GM19240 (cell line): ENCODE results near the gene SRCIN1.

Source experiments
- DNase-seq: peaks from one replicate; pipeline ENCODE4 v3.0.0; 2011; ENCODE audit warnings: low spot score; ENCODE audit not compliant: insufficient read length

SRCIN1 gene

DNA sequence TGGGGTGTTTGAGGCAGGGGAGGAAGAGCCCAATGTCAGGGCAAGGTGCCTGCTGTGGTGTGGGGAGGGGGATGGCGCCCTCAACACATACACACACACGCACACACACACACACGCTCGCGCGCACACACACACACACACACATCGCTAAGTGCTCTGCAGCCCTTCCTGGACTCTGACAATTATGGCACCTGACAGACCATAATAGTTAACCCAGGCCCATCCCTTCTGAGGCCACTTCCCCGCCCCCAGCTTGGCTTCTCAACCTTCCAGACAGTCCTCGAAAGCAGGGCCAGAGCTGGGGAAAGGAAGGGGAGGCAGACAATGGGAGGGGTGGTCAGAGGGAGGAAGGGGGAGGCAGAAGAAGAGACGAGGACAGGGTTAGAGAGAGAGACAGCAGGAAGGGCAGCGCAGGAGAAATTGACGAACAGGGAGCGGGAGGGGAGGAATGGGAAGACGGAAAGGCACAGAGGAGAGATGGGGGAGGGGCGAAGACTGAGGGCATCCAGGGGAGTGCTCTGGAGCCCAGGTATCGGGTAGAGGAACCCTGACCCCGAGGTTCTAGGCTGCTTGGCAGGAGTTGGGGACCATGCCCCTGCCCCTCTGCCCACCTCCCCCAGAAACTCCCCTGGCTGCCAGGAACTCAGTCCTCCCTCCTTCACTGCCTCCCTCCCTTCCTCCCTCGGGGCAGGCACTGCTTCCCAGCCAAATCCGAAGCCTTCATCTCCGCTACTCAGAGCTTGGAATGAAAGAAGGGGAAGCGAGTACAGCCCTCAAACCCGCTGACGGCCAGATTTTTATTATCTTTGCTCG, 4.0 kb downstream of the SRCIN1 start:
- no peak for DNase-seq

DNA sequence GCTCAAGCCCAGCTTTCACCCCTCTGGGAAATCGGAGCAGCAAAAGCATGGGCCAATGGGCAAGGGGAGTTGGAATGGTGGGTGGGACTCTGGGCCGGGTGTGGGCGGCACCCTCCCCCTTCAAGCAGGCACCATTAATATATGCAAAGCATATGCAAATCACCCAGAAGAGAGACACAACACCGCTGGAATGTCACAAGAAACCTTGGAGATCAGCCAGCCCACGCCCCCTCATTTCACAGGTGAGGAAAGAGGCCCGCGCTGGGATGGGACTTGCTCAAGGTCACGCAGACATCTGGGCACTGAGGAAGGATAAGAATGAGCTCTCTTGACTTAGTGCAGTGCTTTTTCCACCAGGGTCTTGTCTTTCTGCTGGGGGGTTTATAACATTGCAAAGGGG, 4.8 kb downstream of the SRCIN1 start:
- DNase-seq, result no peak

DNA sequence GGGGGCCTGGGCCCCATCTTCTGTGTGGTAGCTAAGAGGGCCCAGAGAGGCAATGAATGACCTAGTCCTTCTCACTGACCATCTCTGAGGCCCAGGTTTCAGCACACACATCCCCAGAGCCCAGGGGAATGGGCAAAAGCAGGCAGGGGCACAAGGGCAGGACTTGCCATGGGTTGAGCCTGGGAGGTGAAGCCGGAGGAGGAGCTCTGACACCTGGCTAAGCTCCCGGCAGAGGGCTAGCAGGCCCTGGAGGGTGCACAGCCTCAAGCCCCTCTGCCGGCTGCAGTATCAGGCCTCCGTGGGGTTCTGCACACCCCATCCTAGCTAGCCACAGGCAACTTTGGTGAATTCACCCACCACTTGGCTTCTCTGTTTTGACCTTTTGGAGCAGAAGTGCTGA, 5.3 kb downstream of the SRCIN1 start:
- no peak for DNase-seq

DNA sequence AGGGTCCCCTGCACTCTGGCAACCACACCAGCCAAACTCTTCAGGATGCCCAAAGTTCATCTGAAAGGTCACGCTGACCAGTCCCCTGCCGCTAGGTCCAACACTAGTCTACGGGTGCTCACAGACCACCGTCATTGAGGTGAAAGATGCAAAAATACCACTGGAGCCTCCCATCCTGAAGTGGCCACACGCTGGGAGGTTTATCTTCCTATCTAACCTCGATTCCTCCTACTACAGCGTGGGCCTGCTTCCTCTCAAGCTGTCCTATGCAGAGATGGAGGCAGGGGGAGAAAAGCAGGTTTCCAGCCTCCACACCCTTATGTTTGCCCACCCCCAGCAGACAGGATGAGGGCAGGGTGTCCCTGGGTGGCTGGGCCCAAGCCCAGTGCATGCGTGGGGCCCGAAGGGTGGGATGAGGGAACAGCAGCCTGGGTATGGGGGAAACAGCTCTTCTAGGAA, 6.3 kb downstream of the SRCIN1 start:
- DNase-seq, result no peak

DNA sequence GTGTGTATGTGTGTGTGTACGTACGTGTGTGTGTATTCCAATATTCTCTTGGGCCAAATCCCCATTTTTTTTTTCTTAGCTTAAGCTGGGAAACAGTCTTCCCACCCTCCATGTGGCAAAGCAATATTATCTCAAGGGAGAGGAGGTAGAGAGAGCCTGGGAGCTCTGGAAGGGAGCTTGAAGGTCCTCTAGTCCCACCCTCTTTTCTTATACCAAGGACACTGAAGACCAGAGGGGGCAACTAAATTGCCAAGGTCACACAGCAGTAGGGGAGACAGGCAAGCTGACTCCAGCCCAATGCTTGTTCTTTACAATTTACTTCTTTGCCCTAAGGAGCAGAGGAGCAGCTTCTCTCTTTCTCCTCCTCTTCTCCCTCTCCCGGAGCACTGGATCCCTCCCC, 6.8 kb downstream of the SRCIN1 start:
- DNase-seq, result no peak

DNA sequence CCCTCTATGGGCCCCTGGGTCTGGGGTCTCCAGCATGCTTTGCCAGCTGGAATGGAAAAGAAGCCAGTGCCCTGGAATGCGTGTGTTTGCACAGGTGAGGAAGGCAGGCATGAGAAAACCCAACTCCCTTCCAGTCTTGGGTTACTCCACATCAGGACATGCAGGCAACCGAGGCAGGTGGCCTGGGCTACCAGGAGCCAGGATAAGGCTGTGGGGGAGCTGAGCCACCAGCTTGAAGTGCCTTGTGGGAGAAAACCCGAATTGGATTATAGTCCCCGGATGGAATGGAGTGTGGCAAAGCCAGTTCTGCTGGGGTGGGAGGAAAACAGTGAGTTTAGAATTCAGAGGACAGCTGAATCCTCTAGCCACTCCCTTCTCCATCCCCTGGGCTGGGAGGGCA, 7.2 kb downstream of the SRCIN1 start:
- no peak for DNase-seq

DNA sequence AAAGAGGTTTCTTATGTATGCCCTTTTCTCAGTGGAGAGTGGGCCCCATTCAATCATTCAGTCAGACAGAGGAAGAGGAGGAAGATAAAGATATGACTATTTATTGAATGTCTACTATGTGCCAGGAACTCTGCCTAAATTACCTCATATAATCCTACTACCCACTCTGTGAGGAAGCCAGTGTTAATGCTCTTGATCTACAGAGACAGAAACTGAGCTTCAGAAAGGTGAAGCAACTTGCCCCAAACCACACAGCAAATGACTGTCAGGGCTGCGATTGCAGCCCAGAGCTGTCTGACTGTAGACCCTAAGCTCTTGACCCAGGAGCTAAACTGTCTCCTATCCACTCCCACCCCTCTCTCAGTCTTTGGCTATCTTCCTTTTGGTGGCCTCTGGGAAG, 8.4 kb downstream of the SRCIN1 start:
- DNase-seq, result no peak

DNA sequence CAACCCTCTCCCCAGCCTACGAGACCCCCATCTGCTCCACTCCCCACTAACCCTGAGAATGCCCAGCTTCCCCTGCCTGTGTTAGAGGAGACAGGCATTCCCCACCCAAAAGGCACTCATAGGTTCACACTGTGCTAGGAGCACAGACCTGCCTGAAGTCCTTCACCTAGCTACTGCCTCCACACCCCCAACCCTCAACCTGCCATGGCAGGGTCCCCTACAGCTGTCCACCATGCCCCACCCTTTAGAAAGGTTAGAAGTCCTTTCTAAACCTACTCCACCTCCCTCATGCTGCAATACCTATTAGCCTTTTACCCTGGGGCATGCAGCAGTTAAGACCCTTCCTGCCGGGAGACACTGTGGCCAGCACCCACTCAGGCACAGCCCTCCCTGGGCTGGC, 9.1 kb downstream of the SRCIN1 start:
- DNase-seq, result no peak

DNA sequence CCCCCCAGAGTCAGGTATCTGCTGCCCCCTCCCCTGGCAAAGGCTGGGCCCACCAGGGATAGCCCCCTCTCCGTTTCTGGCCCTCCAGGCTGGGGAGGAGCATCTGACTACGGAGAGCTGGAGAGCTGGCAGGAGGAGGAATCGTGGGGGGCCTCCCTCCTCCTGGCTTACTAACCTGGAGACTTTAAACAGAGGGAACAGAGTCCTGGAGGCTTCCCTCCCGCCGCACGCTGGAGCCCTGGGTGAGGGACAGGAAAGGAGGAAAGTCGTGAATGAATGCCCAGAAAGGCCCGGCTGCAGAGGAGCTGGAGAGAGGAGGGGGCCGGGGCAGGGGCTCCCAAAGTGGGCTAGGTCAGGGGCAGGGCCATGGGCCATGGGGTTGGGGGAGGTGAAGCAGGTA, 9.9 kb downstream of the SRCIN1 start:
- DNase-seq, result no peak

DNA sequence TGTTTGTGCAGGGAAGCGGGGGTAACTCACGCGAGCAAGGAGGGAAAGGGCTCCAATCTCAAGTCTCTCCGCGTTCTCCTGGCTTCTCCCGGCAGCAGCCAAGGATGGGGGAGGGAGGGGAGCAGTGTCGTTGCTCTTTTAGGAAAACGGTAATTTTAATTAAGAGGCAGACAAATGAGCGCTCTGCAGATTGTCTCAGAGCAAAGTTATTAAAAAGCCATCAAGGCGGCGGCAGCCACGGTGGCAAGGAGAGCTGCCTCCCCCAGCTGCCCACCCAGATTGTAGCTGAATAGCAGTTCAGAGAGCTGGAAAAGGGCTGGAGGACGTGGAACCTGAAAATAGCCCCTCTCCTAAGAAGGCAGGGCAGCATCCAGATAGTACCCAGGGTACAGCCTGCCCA, 11.6 kb downstream of the SRCIN1 start:
- no peak for DNase-seq

DNA sequence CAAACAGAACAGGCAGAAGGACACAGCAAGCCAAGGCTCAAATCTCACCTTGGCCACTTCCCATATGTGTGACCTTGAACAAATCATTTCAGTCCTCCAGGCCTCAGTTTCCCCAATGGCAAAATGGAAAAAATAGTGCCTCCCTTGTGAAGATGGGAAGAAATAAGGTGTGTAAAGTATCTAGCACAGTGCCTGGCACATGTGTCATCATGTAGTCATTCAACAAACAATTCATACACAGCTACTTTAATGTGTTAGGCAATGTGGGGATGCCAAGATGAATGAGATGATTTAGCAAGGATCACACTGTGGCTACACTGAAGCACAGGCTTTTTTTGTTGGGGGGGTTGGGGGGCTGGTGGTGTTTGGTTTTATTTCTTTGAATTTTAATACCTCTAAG, 13.3 kb downstream of the SRCIN1 start:
- DNase-seq, result no peak

DNA sequence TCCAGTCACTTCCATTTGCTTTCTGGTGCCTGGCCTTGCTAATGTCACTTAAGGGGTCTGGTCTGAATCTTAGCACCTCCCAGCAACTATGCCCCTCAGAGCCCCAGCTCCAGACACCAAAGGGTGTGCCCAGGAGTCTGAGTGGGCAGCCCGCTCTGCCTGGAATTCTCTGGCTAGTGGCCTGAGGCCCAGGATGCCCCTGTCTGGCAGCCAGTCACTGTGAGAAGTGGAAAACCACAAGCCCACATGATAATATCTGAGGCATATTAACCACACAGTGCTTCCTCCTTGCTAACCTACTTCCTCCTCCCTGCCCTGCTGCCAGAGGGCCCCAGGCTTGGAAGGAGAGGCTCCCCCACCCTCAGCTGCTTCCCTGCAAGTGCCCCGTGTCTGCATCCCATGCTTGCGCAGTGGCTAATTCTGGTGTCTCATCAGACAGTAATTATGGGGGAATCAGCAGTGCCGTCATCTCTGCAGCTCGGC, 14.0 kb downstream of the SRCIN1 start:
- DNase-seq, result no peak

DNA sequence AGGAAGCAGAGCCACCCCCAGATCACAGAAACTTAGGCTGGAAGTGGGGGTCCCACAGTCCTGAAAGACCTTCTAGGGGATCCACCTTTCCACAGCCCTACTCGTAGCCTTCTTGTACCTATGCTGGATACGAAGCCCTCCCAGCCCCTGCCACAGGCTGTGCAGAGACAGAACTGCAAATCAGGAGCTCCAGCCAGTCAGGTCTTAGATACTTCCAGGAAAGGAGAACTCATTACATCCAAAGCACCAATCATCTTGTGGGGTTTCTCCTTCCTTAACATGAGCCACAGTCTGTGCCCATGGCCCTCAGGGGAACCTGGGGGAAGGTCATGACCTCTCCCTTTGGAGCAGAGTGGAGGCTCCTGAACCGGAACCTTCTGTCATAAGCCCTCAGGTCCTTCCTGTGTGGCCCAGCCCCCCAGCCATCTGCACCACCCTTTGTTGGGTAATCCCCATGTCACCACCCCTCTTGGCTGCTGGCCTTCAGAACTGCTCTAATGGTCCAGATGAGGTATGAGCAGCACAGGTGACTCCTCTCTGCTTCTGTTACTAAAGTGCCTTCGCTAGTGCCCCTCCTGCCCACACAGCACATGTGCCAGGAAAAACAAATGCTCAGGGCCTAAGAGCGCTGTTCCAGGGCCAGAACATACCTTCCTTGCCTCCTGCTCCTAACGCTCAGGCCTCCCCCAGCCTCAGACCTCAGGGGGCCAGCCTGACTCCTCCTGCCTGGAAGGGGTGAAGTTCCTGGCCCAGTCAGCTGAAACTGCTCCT, 14.6 kb downstream of the SRCIN1 start:
- no peak for DNase-seq

DNA sequence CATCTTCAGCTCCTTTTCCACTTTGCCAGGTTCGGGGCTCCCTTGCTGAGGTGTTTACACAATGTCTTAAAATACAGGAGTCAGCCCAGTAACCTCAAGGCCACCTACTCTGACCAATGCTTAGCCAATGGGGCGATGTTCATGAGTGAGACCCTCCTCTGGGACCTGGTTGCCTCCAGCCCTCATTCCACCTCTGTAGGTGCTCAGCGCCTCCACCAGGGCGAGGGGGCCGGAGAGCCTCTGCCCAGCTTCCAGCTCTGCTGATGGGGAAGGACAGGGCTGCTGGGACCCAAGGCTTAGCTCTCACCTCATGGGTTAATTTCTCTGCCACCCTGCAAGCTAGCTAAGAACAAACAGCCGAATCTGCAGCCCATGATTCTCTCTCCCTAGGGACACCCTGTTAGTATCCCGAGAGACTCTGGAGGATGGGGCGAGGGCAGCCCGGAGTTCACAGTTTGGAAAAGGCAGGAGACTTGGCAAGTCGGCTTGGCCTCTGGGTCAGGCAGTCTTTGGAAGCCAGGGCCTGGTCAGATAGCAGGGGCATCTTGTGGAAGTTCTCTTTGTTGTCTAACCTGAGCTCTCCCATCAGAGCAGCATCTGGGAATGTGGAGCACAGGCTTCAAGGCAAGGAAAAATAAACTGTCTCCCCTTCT, 16.2 kb downstream of the SRCIN1 start:
- no peak for DNase-seq

DNA sequence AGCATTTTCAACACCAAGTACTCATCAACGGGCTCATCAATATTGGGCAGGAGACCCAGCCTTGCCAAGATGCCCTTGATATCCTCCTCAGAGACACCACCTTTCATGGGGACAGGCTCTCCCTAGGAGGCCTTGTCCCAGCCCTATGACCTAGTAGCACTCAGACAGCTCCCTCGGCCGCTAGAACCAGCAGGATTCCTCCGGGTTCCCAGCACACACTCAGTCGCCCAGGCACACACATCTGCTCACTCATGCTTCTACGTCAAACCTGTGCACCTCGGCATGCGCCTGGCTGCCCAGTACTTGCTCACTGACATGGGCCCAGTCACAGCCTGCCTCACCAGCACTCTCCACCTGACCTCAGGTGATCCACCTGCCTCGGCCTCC, 17.0 kb downstream of the SRCIN1 start:
- no peak for DNase-seq

DNA sequence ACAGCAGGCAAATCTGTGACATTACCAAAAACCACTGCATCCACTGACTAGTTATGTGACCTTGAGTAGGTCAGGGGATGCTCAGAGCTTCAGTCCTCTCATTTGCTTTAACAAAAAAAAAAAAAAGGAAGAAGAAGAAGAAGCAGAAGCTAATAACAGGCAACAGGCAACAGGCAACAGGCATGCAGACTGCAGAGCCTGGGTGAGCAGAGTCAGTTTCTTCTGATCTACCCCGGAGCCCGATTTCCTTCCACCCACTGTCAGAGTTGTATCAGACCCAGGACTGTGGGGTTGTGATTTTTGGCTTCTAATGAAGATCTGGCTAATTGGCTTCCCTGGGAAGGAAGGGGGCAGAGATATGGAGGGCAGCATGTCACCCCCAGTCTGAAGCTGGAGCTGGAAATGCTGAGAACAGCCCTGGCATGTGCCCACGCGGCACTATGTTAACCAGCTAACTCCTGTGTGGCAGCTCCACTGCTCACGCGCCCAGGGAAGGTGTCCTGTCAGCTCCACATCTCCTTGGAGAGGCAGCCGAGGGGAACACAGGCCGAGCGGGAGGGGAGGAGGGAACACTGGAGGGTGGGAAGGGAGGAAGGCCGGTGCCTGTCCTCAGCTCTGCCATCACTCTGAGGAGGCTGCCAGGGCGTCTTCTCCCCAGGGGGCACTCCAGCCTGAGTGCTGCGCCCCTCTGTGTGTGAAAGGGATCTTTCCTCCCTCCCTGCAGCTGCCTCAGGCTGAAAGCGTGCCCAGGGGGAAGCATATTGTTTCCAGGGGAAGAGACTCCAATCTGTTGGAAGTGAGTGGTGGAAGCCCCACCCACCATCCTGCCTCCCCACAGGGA, 17.6 kb downstream of the SRCIN1 start:
- DNase-seq, result no peak

DNA sequence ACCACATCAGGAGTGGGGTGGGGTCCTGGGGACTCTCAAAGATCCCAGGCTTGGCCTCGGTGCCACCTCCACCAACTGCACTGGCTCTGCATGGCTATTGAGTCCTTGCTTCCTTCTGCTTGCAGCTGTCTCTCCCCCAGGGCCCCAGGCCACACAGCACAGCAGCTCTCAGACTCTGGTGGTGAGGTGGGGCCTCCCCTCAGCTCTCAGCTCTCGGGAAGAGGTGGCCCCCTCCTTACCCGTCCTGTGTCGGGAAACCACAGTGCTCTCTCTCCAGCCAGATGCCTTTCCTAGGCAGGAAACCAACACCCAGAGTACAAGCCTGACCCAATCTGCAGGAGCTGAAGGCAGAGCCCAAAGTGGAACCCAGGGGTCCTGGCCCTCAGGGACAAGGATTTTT, 18.5 kb downstream of the SRCIN1 start:
- DNase-seq, result no peak

DNA sequence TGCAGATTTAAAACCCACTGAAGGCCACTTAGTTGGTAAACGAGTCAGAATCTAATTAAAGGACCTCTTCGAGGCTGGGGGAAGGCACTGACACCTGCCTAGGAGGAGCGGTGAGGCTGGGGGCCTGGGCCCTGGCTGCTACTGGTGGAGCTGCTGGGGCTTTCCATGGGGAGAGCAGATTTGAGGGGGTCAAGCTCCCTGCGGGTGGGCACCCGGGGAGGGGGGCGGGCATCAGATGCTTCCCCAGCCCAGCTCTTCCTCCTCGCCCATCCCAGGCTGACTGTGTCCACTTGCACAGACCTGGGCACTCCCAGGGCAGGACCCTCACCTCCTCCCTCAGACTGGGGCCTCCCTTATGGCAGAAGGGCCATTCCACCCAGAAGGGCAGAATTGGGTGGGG, 19.0 kb downstream of the SRCIN1 start:
- DNase-seq, result no peak

DNA sequence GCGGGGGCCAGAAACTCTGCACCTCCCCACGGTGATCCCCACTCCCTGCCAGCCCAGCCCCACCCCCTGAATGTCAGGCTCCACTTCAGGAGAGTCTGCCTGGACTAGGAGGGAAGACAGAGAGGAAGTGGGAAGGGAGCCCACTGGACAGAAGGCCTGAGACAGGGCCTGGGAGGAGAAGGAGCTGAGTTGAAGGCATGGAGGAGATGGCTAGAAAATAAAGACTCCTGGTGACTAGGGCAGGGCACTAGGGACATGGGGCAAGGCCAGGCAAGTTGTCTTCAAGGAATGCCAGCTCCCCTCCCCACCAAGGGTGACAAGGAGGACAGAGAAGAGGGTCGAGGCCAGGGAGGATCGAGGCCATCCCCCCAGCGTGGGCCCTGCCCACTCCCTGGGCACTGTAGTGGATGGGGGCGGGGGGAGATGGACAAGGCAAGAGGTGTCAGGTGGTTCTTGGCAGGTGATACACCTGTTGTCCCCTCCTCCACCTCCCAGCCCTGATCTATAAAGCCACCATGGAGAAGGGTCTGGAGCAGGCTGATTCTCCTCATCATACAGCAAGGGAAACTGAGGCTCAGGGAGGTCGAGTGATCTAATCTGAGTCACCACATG, 19.7 kb downstream of the SRCIN1 start:
- no peak for DNase-seq

DNA sequence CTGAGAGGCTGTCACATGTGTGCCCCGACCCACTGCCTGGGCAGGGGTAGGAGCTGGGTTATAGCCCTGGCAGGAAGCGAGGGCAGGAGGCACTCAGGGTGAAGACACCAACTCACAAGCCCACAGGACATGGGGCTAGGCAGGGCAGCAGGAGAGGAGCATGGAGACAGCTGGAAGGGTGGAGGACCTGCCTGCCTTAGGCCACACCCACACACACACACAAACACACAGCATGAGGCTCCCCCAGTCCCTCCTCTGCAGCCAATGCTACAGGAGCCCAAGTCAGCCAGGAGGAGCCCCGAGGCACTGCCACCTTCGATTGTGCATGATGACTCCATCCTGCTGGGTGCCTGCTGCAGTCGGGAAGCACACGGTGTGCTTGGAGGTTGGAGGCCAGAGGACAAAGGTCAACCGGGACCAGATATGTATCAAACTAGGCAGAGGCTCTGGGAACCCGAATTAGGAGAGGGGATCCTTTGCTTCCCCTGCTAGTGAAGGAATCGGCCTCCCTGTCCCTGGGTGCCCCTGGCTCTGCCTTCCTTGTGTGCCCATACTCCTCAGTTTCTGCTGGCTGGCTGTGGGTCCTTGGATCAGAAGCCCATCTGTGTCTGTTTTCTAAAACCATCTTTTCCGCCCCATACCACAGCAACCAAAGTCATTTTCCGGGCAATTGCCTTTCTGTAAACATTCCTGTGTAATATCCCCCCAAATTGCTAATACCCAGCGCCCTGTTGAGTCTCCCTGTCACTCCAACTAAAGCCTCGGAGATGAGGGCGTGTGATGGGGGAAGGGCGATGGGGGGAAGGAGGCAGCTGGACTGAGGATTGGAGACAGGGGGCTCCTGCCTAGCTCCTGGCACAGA, 20.5 kb downstream of the SRCIN1 start:
- no peak for DNase-seq
